HG03565 (cell line): ENCODE measurements around the gene CORIN.

Experiments used
- ATAC-seq: cut with Tn5 transposase; IDR thresholded peaks from one replicate; pipeline ENCODE4 v1.9.1; 2021; ENCODE audit warnings: mild to moderate bottlenecking, moderate library complexity; ENCODE audit not compliant: unreplicated experiment

Gene CORIN

GRCh38 chr4:47647544-47647943 is 190.3 kb downstream of the CORIN start:
- ATAC-seq, result no peak

DNA sequence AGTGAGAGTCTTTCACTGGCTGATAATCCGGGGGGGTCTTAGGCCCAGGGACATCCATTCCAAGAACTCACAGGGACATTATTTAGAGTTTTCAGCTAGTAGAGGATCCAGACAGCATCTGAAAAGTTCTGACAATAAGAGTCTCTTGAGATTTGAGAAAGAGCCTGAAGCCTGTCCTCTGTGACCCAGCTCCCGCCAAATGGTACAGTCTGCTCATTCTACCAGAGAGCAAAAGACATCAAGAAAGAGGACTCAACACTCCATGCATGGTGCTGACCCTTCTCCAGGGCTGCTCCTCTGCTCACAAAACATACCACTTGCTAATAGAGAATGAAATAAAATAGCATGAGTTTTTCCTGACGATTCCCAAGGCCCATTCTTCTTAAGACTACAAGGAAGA is 190.8 kb downstream of the CORIN start:
- no peak for ATAC-seq

DNA sequence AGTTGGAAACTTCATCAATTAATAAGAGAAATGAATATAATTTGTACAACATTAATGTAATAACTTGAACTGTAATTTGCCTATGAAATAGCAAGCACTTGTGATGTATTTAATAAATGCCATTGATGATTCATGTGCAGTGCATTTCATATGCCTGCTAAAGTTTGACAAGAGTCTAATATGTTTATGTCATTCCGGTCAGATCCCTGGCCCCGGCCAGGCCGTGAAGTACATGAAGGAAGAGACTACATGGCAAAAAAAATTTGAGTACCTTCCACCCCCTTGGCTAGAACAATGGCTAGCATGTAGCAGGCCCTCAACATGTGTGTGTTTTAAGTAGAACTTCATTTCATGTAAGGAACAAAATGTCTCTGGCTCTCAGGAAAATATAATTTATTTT is 191.5 kb downstream of the CORIN start:
- ATAC-seq, result no peak

GRCh38 chr4:47643845-47644244 is 194.0 kb downstream of the CORIN start:
- ATAC-seq, result no peak

- no peak for ATAC-seq
Measured at GRCh38 chr4:47642985-47643760, 194.7 kb downstream of the CORIN start.

GRCh38 chr4:47642191-47642830 is 195.6 kb downstream of the CORIN start:
- no peak for ATAC-seq

GRCh38 chr4:47641755-47642154 is 196.1 kb downstream of the CORIN start:
- no peak for ATAC-seq

DNA sequence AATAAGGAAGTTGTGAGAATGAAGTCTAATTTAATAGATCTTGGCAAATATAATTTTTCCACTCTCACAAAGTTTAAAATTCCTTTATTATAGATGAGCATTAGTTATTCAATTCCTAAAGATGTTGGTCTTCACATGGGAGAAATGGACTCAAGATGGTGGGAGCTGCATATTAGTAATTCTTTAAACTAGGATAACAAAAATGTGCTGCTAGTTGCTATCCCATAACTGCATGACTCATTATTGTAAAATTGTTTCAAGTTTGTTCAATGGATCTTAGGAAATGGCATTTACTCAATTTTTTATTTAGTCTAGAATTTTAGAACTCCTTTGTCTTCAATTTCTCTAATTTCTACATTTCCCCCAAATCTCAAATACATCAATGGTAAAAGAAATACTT is 197.0 kb downstream of the CORIN start:
- ATAC-seq, result no peak

- ATAC-seq, result peak; percentile 60
Measured at GRCh38 chr4:47639531-47639930, 198.3 kb downstream of the CORIN start.

DNA sequence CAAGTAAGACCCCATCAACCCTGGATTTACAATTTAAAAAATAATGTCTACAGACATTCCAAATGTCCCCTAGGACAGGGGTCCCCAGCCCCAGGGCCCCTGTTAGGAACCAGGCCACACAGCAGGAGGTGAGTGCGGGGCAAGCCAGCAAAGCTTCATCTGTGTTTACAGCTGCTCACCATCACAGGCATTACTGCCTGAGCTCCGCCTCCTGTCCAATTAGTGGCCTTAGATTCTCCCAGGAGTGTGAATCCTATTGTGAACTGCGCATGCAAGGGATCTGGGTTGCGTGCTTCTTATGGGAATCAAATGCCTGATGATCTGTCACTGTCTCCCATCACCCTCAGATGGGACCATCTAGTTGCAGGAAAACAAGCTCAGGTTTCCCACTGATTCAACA is 206.7 kb downstream of the CORIN start:
- no peak for ATAC-seq

GRCh38 chr4:47624031-47624441 is 213.8 kb downstream of the CORIN start:
- no peak for ATAC-seq

DNA sequence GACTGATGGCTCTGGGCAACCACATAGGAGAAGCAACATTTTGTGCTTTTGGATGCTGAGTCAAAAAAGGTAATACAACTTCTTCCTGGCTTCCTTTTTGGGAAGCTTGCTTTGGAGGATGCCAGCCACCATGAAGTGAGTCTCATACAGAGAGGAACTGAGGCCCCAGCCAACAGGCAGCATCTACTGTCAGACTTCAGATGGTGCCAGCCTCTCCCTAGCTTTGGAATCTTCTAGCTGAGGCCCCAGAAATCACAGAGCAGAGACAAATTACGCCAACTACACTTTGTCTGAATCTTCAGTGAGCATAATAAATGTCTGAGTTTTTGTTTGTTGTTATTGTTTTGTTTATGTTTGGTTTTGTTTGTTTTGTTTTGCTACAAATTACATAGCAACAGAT is 216.7 kb downstream of the CORIN start:
- ATAC-seq, result no peak

DNA sequence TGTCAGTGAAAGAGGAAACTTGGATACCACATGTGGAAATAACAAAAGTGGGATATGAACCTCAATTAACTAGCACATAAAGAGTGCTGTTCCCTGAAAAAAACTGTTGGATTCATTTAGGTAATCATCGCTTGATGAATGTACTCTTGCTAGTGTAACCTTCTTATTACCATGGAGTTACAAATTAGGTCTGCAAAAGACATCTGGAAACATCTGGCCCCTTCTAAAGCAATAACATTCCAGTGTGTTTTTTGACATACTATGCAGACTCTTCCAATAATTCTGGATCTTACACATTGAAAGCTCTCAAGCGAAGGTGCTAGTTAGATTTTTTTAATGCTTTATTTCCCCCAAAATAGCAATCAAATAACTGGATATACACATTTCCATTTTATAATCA is 218.2 kb downstream of the CORIN start:
- no peak for ATAC-seq

DNA sequence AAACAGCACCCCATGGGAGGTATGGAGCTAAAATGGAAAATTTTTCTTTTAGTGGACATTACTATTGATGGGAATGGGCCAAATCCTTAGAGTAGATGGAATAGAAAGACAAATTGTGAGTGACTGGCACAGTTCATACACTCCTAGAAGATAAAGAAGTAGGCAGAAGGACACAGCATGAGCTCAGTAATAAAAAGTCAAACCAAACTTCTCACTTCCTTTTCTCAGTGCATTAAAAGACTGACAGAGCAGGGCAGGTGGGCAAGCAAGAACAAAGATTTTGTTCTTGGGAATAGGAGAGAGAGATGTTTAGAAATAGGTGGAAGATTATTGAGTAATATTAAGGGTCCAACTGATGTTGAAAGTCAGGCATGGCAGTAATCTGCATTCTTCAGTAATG is 220.3 kb downstream of the CORIN start:
- peak; percentile 79 for ATAC-seq

- no peak for ATAC-seq
Measured at GRCh38 chr4:47615385-47615784, 222.5 kb downstream of the CORIN start.

DNA sequence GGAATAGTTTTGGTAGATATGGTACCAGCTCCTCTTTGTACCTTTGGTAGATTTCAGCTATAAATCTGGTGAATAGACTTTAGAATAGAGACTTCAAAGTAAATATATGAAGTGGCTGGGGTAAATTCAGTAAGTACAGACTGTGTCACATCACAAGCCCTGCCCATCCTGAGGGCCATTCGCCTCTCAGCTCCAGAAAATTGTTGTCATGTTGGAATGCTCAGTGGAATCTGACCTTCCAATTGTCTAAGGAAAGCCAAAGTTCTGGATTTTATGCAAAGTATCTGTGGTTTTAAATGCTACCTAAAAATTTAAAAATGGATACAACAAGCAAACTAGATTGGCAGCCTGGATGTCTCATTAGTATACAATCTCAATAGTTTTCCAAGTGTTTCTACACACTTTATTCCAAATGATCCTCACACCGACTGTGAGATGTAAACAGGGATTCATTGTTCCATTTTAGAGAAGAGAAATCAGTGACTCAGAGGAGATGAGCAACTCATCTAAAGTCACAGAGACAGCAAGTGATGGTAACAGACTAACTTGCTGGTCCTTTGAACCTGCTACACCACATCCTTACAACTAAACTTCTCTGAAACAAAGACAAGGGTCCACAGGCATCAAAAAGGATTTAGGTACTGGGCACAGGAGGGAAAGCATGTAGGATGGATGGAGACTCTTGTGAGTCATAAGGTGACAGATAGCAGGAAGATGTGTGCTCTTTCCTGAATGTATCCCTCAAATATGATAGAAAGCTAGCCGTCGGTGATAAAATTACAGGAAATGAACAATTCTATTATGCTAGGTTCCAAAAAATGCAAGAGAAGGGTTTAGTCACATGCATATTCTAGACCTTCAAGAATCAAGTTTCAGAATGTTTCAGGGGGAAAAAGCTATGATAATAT is 225.5 kb downstream of the CORIN start:
- no peak for ATAC-seq

DNA sequence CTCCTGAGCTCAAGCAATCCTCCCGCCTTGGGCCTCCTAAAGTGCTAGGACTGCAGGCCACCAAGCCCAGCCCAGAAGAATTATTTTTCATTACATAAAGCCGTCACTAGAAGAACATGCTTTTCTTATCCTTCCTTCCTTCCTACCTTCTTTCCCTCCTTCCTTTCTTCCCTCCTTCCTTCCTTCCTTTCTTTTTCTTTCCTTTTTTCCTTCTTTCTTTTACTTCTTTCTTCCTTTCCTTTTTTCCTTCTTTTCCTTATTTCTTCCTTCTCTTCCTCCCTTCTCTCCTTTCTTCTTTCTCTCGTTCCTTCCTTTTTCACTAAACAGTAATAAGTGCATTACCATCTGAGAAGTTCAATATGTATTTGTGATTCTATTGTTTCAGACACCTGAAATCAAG is 231.4 kb downstream of the CORIN start:
- ATAC-seq, result no peak

GRCh38 chr4:47598896-47599295 is 239.0 kb downstream of the CORIN start:
- ATAC-seq, result no peak

DNA sequence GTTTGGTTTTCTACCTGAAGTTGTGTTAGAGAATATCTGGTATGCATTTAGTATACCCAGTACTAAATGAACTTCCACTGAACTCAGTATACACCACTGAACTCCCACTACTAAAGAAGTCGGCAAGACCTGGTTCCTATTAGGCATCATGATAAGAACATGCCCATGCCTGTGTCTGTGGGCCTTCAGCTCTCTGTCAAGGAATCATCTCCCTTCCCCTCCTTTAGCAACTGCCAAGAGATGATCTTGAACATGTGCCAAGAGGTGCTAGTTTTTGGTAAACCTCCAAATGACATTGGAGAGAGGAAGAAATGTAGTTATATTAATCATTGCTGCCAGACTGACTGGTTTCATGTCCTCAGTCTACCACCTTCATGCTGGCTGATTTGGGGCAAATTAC is 239.5 kb downstream of the CORIN start:
- ATAC-seq, result no peak

DNA sequence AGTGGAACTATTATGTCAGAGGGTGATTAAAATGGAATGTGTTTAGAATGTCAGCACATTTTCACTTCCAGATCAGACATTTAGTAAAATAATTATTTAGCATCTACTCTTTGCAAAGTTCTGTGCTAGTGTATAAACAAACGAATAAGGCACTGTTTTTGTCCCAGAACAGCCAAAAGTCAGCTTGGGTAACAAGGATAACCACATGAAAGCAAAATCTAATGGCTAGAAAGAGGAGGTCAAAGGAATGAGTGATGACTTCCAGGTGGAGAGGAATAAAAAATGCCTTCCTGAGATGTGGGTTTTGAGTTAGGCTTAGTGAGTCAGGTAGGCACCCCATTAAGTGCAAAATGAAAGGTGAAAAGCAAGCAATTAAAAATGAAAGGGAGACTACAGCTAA is 240.2 kb downstream of the CORIN start:
- ATAC-seq, result no peak

- no peak for ATAC-seq
Measured at GRCh38 chr4:47590325-47590724, 247.5 kb downstream of the CORIN start.

DNA sequence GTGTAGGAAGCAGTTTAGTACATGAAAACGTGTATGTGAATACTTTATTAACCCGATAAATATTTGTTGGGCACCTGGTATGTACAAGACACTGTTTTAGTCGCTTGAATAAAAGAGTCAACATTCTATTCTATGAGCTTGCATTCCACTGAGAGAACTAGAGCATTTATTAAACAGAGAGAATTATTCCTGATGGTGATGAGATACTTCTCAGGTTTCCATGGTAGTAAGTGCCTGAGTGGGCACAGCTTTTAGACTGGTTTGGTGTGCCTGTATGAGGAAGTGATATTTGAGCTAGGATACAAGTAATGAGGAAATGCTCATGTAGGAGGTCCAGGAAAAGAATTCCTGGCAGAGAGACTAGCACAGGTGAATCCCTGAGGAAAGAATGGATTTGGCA is 258.6 kb downstream of the CORIN start:
- no peak for ATAC-seq
